Osteoblast (primary cell): Measurements from ENCODE around the gene RPLP2. TPM values are rescaled to one million over a fixed set of nuclear protein-coding genes. Genes with fewer than 3 reads are reported as not detected.

Source experiments
- DNase-seq: peaks from one replicate; pipeline ENCODE4 v3.0.0; 2011; ENCODE audit warnings: low spot score, mixed read lengths; ENCODE audit not compliant: insufficient read length; ENCODE audit errors: missing footprints
- H2AFZ ChIP-seq: 2 replicates; pipeline ENCODE4 v1.6.0; 2011; ENCODE audit warnings: mild to moderate bottlenecking, low read length
- H3K27ac ChIP-seq: 2 replicates; pipeline ENCODE4 v1.5.1; 2011; ENCODE audit warnings: mild to moderate bottlenecking, low read depth, low read length, moderate library complexity
- H3K27me3 ChIP-seq: 2 replicates; pipeline ENCODE4 v1.6.0; 2012; ENCODE audit warnings: mild to moderate bottlenecking, control low read depth, inconsistent platforms, low read length, moderate library complexity; ENCODE audit not compliant: insufficient read depth
- H3K36me3 ChIP-seq: 2 replicates; pipeline ENCODE4 v1.5.1; 2011; ENCODE audit warnings: mild to moderate bottlenecking, low read length, control low read depth, moderate library complexity; ENCODE audit not compliant: insufficient read depth
- H3K4me1 ChIP-seq: 2 replicates; pipeline ENCODE4 v1.5.1; 2011; ENCODE audit warnings: mild to moderate bottlenecking, low read length, control low read depth, moderate library complexity; ENCODE audit not compliant: insufficient read depth
- H3K4me2 ChIP-seq: 2 replicates; pipeline ENCODE4 v1.6.0; 2011; ENCODE audit warnings: mild to moderate bottlenecking, low read length; ENCODE audit not compliant: insufficient read depth
- H3K4me3 ChIP-seq: fragments of 200-600 bp; sonication (generic); 3 replicates; pipeline ENCODE4 v1.5.1; 2012; ENCODE audit warnings: mild to moderate bottlenecking, low read length, inconsistent platforms; ENCODE audit not compliant: insufficient read depth
- H3K79me2 ChIP-seq: 2 replicates; pipeline ENCODE4 v1.6.0; 2012; ENCODE audit warnings: mild to moderate bottlenecking, low read length, control low read depth, inconsistent platforms; ENCODE audit not compliant: insufficient read depth
- H3K9me3 ChIP-seq: 2 replicates; pipeline ENCODE4 v1.5.1; 2011; ENCODE audit warnings: low read depth, low read length, control low read depth
- H4K20me1 ChIP-seq: 2 replicates; pipeline ENCODE4 v1.6.0; 2012; ENCODE audit warnings: mild to moderate bottlenecking, low read length, control low read depth; ENCODE audit not compliant: insufficient read depth
- CTCF ChIP-seq: IDR thresholded peaks from 2 replicates; pipeline ENCODE4 v1.5.1; 2011; ENCODE audit warnings: mild to moderate bottlenecking, low read depth, low read length, moderate library complexity; ENCODE audit errors: extremely low read depth
- total RNA-seq: library from RNA; depleted of rRNA; stranded (reverse); fragments of >200 nt; gene quantifications from 2 replicates; pipeline ENCODE4 v1.2.3, GENCODE V29; 2012

RPLP2 gene
- total RNA-seq, 1 donor, result 386 TPM

GRCh38 chr11:839875-840617 is 30.3 kb downstream of the RPLP2 start:
- H3K36me3 ChIP-seq, result peaks cover 51% of the 10 kb centered on the region

GRCh38 chr11:841981-842369 is 32.2 kb downstream of the RPLP2 start:
- H3K79me2 ChIP-seq, result peaks cover 84% of the 10 kb centered on the region
- H3K4me2 ChIP-seq, result peak overlapping the region; percentile 96
- peaks cover 42% of the 10 kb centered on the region for H3K36me3 ChIP-seq
- H3K27me3 ChIP-seq, result no peaks in the 10 kb centered on the region
- H3K4me1 ChIP-seq, result peaks cover 33% of the 10 kb centered on the region
- DNase-seq, result no peak
- no peak for TF ChIP-seq CTCF
- H4K20me1 ChIP-seq, result peaks cover 49% of the 10 kb centered on the region
- no peak overlapping the region for H2AFZ ChIP-seq
- peak overlapping the region; percentile 97 for H3K4me3 ChIP-seq
- H3K9me3 ChIP-seq, result no peaks in the 10 kb centered on the region
- peak overlapping the region; percentile 85 for H3K27ac ChIP-seq

More at GRCh38 chr11:839875-840617, 30.3 kb downstream of the RPLP2 start:
- Histone ChIP-seq H3K27me3 (no peaks in the 10 kb centered on the region), H2AFZ (no peak overlapping the region), H3K4me3 (peak overlapping the region; percentile 97), H3K9me3 (no peaks in the 10 kb centered on the region), H4K20me1 (peaks cover 54% of the 10 kb centered on the region), H3K79me2 (peaks cover 78% of the 10 kb centered on the region), H3K4me1 (peaks cover 17% of the 10 kb centered on the region), H3K4me2 (peak overlapping the region; percentile 96), H3K27ac (peak overlapping the region; percentile 61)
- peak; percentile 94 for DNase-seq
- peak; percentile 51 for TF ChIP-seq CTCF

- no peak within 1 kb of the TSS for H2AFZ ChIP-seq
- peaks cover 83% of the 10 kb centered on the region for H3K79me2 ChIP-seq
- peaks cover 33% of the 10 kb centered on the region for H3K4me1 ChIP-seq
Observed at GRCh38 chr11:842370-843002, 32.7 kb downstream of the RPLP2 start, which contains the start of the genes POLR2L and TSPAN4. Gene POLR2L, minus strand, starts transcription at chr11:842529. Its CDS starts 21 bp downstream, at chr11:842508. Gene TSPAN4, plus strand, starts transcription at chr11:842852. Its CDS starts 7,453 bp downstream, at chr11:850305.

More at GRCh38 chr11:842370-843002, 32.7 kb downstream of the RPLP2 start, which contains the start of the genes POLR2L and TSPAN4:
- Histone ChIP-seq H3K4me3 (peak within 1 kb of the TSS; percentile 97), H3K27ac (peak within 1 kb of the TSS; percentile 88), H4K20me1 (peaks cover 47% of the 10 kb centered on the region), H3K36me3 (peaks cover 37% of the 10 kb centered on the region), H3K9me3 (no peaks in the 10 kb centered on the region), H3K4me2 (peak within 1 kb of the TSS; percentile 96), H3K27me3 (no peaks in the 10 kb centered on the region)
- DNase-seq, result peak; percentile 99
- TF ChIP-seq CTCF, result no peak
